Vagina (tissue), 2 donors: ENCODE measurements around the gene XRCC4. TPM values are rescaled to one million over a fixed set of nuclear protein-coding genes. Genes with fewer than 3 reads are reported as not detected.

Source experiments
- DNase-seq, 2 donors: peaks; one replicate each; pipeline ENCODE4 v3.0.0-alpha.2; 2017; ENCODE audit errors: extremely low spot score in 2 of 2
- H3K27ac ChIP-seq: fragments of 200-600 bp; sonication (generic); one replicate; pipeline ENCODE4 v1.5.1; 2019
- H3K27me3 ChIP-seq: fragments of 200-600 bp; sonication (generic); one replicate; pipeline ENCODE4 v1.5.1; 2019
- H3K36me3 ChIP-seq, 2 donors: fragments of 200-600 bp; sonication (generic); one replicate each; pipeline ENCODE4 v1.5.1; 2017 to 2019
- H3K4me1 ChIP-seq: fragments of 200-600 bp; sonication (generic); one replicate; pipeline ENCODE4 v1.5.1; 2019
- H3K4me3 ChIP-seq, 2 donors: fragments of 200-600 bp; sonication (generic); 1 replicate in 1 of 2; 2 replicates in 1 of 2; pipeline ENCODE4 v1.5.1; 2016 to 2019
- H3K9me3 ChIP-seq: fragments of 200-600 bp; sonication (generic); one replicate; pipeline ENCODE4 v1.5.1; 2019
- POLR2A ChIP-seq, 2 donors: fragments of 450-650 bp; IDR thresholded peaks; one replicate each; pipeline ENCODE4 v1.6.1; 2017; ENCODE audit warnings: antibody characterized with exemption in 2 of 2, mild to moderate bottlenecking in 2 of 2, moderate library complexity in 2 of 2
- POLR2AphosphoS5 ChIP-seq, 2 donors: sonication (generic); formaldehyde crosslinking; IDR thresholded peaks; one replicate each; pipeline ENCODE4 v1.9.0; 2017; ENCODE audit warnings: antibody characterized with exemption in 2 of 2, mild to moderate bottlenecking in 2 of 2, low read depth in 1 of 2; ENCODE audit not compliant: insufficient read depth in 1 of 2
- intact Hi-C: fragments of 100-400 bp; cut with DNase I; formaldehyde crosslinking; loops from one replicate; pipeline ENCODE4 v1.15.1; 2023
- total RNA-seq: library from RNA; depleted of rRNA; stranded (reverse); fragments of >200 nt; gene quantifications from one replicate; pipeline ENCODE4 v1.2.3, GENCODE V29; 2016
- TF ChIP-seq, protein P1 (sequence below), 3 experiments: fragments of 450-650 bp in 2 of 3; fragments of 200-600 bp in 1 of 3; sonication (generic) in 1 of 3; IDR thresholded peaks; one replicate each; pipeline ENCODE4 v1.5.1; 2017 to 2019; ENCODE audit warnings: antibody characterized with exemption in 3 of 3, mild to moderate bottlenecking in 2 of 3, moderate library complexity in 2 of 3

The XRCC4 gene
- total RNA-seq, 1 donor from 2014 or later = 5.4 TPM

DNA sequence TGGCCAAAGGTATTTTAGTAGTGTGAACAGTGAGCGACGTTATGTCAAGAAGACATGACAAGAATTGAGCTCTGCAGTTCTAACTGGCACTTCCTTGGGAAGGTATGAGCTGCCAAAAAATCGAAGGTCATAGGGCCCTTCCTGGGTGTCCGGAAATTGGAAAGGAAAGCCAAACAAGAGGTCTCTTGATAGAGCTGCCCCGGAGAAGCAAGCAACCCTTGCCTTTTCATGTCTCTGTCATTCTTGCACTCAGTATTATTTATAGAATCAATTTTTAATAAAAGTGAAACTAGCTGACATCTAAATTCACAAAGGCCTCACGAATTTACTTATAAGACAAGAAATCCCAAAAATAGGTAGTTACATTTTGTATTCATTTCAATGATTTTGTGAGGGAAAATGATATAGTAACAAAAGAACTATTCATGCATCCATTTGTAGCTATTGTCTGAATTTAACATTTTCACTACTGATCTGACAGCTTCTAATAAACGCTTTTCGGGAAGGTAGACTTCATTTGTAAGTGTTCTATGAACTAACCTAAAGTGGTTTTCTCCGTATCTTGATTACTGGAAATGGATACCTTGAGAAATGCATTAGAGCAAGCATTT is 280.4 kb downstream of the XRCC4 start:
- Histone ChIP-seq H3K27ac (no peak overlapping the region), H3K27me3 (no peaks in the 10 kb centered on the region), H3K4me1 (no peaks in the 10 kb centered on the region), H3K36me3 (no peaks in the 10 kb centered on the region), H3K9me3 (no peaks in the 10 kb centered on the region), H3K4me3 (no peak overlapping the region)
- intact Hi-C loops = no loop called here
- DNase-seq = no peak
- no peak for TF ChIP-seq POLR2AphosphoS5 (IDR thresholded peaks at IDR 0.05; ENCODE audit: insufficient read depth in 1 of 2, low read depth in 1 of 2)
- TF ChIP-seq, protein P1, sequence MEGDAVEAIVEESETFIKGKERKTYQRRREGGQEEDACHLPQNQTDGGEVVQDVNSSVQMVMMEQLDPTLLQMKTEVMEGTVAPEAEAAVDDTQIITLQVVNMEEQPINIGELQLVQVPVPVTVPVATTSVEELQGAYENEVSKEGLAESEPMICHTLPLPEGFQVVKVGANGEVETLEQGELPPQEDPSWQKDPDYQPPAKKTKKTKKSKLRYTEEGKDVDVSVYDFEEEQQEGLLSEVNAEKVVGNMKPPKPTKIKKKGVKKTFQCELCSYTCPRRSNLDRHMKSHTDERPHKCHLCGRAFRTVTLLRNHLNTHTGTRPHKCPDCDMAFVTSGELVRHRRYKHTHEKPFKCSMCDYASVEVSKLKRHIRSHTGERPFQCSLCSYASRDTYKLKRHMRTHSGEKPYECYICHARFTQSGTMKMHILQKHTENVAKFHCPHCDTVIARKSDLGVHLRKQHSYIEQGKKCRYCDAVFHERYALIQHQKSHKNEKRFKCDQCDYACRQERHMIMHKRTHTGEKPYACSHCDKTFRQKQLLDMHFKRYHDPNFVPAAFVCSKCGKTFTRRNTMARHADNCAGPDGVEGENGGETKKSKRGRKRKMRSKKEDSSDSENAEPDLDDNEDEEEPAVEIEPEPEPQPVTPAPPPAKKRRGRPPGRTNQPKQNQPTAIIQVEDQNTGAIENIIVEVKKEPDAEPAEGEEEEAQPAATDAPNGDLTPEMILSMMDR (IDR thresholded peaks at IDR 0.05) = no peak
- TF ChIP-seq POLR2A (IDR thresholded peaks at IDR 0.05) = no peak

GRCh38 chr5:83360573-83360972 is 283.2 kb downstream of the XRCC4 start:
- H3K36me3 ChIP-seq = no peaks in the 10 kb centered on the region
- no peak overlapping the region for H3K27ac ChIP-seq
- no peaks in the 10 kb centered on the region for H3K4me1 ChIP-seq
- DNase-seq = no peak
- H3K27me3 ChIP-seq = no peaks in the 10 kb centered on the region
- no peaks in the 10 kb centered on the region for H3K9me3 ChIP-seq
- intact Hi-C loops = no loop called here
- no peak overlapping the region for H3K4me3 ChIP-seq
- no peak for TF ChIP-seq POLR2A (IDR thresholded peaks at IDR 0.05)
- TF ChIP-seq, protein P1 (IDR thresholded peaks at IDR 0.05) = no peak
- no peak for TF ChIP-seq POLR2AphosphoS5 (IDR thresholded peaks at IDR 0.05; ENCODE audit: insufficient read depth in 1 of 2, low read depth in 1 of 2)

DNA sequence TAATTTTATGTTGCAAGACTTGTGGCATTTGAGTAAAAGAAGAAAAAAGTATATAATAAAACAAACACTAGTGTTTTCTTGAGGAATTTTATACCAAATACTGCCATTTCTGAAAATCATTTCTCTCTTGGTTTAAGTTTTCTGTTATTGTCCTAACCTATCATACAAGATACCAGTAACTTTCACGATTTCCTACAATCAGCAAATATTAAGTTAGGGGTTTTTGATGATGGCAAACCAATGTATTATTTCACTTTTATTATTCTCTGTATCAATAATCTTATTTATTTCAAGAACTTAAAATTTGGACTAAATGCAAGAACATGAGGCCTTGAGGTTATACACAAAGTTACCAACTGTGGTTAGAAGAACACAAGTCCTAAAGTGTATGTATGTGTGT is 285.2 kb downstream of the XRCC4 start:
- H3K4me1 ChIP-seq = no peaks in the 10 kb centered on the region
- no peaks in the 10 kb centered on the region for H3K27me3 ChIP-seq
- DNase-seq = no peak
- intact Hi-C loops = no loop called here
- H3K4me3 ChIP-seq = no peak overlapping the region
- no peak overlapping the region for H3K27ac ChIP-seq
- no peaks in the 10 kb centered on the region for H3K9me3 ChIP-seq
- no peaks in the 10 kb centered on the region for H3K36me3 ChIP-seq
- TF ChIP-seq, protein P1 (IDR thresholded peaks at IDR 0.05) = no peak

- intact Hi-C loops = no loop called here
- Histone ChIP-seq H3K27ac (no peak overlapping the region), H3K36me3 (no peaks in the 10 kb centered on the region), H3K9me3 (no peaks in the 10 kb centered on the region), H3K4me1 (no peaks in the 10 kb centered on the region), H3K27me3 (no peaks in the 10 kb centered on the region), H3K4me3 (no peak overlapping the region)
- DNase-seq = no peak
- TF ChIP-seq POLR2A (IDR thresholded peaks at IDR 0.05) (no peak), POLR2AphosphoS5 (IDR thresholded peaks at IDR 0.05; ENCODE audit: insufficient read depth in 1 of 2, low read depth in 1 of 2) (no peak)
- TF ChIP-seq, protein P1 (IDR thresholded peaks at IDR 0.05) = no peak
Observed at GRCh38 chr5:83363111-83363885, 286.0 kb downstream of the XRCC4 start.

GRCh38 chr5:83363886-83364275 is 286.5 kb downstream of the XRCC4 start:
- no peaks in the 10 kb centered on the region for H3K9me3 ChIP-seq
- H3K36me3 ChIP-seq = no peaks in the 10 kb centered on the region
- no peak overlapping the region for H3K27ac ChIP-seq
- intact Hi-C loops = no loop called here
- DNase-seq = no peak
- TF ChIP-seq POLR2A (IDR thresholded peaks at IDR 0.05) (no peak), POLR2AphosphoS5 (IDR thresholded peaks at IDR 0.05; ENCODE audit: insufficient read depth in 1 of 2, low read depth in 1 of 2) (no peak)
- TF ChIP-seq, protein P1 (IDR thresholded peaks at IDR 0.05) = no peak
- no peak overlapping the region for H3K4me3 ChIP-seq
- H3K27me3 ChIP-seq = no peaks in the 10 kb centered on the region
- no peaks in the 10 kb centered on the region for H3K4me1 ChIP-seq
